Endothelial cell of umbilical vein (primary cell): ENCODE data around the gene ZNF44.

Source experiments
- CTCF ChIP-seq, 2 donors: IDR thresholded peaks; 1 replicate in 1 of 2; 2 replicates in 1 of 2; pipeline ENCODE4 v1.5.1; 2011; ENCODE audit warnings: low read length in 2 of 2, mild to moderate bottlenecking in 2 of 2, moderate library complexity in 2 of 2, control low read depth in 1 of 2, inconsistent platforms in 1 of 2, low read depth in 1 of 2; ENCODE audit not compliant: insufficient read depth in 1 of 2; ENCODE audit errors: extremely low read depth in 1 of 2
- EZH2 ChIP-seq: IDR thresholded peaks from 2 replicates; pipeline ENCODE4 v1.6.1; 2012; ENCODE audit warnings: borderline replicate concordance, low read depth, mild to moderate bottlenecking, moderate library complexity, low read length, inconsistent platforms; ENCODE audit not compliant: severe bottlenecking
- FOS ChIP-seq: IDR thresholded peaks from 2 replicates; pipeline ENCODE4 v1.6.1; 2011; ENCODE audit warnings: mild to moderate bottlenecking, low read length, moderate library complexity, borderline replicate concordance; ENCODE audit not compliant: insufficient read depth
- GATA2 ChIP-seq: IDR thresholded peaks from 2 replicates; pipeline ENCODE4 v1.7.0; 2011; ENCODE audit warnings: low read depth, mild to moderate bottlenecking, moderate library complexity, mixed read lengths, low read length; ENCODE audit not compliant: insufficient read length, insufficient read depth
- JUN ChIP-seq: IDR thresholded peaks from 2 replicates; pipeline ENCODE4 v1.6.1; 2011; ENCODE audit warnings: borderline replicate concordance, low read depth; ENCODE audit not compliant: insufficient read length, insufficient read depth
- MAX ChIP-seq: IDR thresholded peaks from 2 replicates; pipeline ENCODE4 v1.6.1; 2011; ENCODE audit not compliant: insufficient read depth, insufficient read length
- POLR2A ChIP-seq: IDR thresholded peaks from 2 replicates; pipeline ENCODE4 v1.6.1; 2012; ENCODE audit warnings: low read depth, mild to moderate bottlenecking, control low read depth, low read length
- POLR2AphosphoS5 ChIP-seq: IDR thresholded peaks from 2 replicates; pipeline ENCODE4 v1.6.1; 2012; ENCODE audit warnings: low read depth, mild to moderate bottlenecking, control low read depth, low read length, moderate library complexity; ENCODE audit not compliant: insufficient read depth

GRCh38 chr19:12287958-12288500, 6.7 kb downstream of the ZNF44 start:
- TF ChIP-seq EZH2 = no peak
- no peak for TF ChIP-seq CTCF (IDR thresholded peaks at IDR 0.05; ENCODE audit: extremely low read depth in 1 of 2, insufficient read depth in 1 of 2, low read depth in 1 of 2, low read length in 2 of 2)
- TF ChIP-seq POLR2A = no peak
- no peak for TF ChIP-seq JUN
- TF ChIP-seq POLR2AphosphoS5 = no peak
- no peak for TF ChIP-seq MAX
- no peak for TF ChIP-seq FOS
- TF ChIP-seq GATA2 = no peak
